ENCODE measurements around the gene PPA2. TPM values are rescaled to one million over a fixed set of nuclear protein-coding genes. Genes with fewer than 3 reads are reported as not detected.
A peak's percentile ranks its signal among the peaks of the same experiment; 100 is the strongest.

Gene PPA2
- total RNA-seq, 1 experiment from 2014 or later, result 108 TPM

DNA sequence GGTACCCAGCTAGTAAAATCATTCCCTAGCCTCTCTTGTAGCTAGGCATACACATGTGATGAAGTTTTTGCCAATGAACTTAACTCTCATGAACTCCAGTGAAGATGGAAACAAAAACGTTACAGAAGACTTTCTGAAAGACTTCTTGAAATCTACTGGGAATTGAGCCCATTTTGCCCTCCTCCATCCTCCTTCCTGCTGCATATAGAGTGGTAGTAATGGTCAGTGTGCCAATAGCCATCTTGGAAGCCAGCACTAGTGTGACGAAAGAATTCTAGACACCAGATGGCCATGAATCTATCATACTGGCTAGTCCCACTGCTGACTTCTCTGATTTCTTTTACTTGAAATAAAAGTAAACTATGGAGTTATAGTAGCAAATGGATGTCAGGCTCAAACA is 30.9 kb upstream of the PPA2 start:
- TF ChIP-seq EZH2 (IDR thresholded peaks at IDR 0.05; ENCODE audit: low read length, unreplicated experiment) (no peak), EZH2phosphoT487 (IDR thresholded peaks at IDR 0.05; ENCODE audit: borderline replicate concordance, low read length) (no peak)
- no peaks in the 10 kb centered on the region for H4K20me1 ChIP-seq (ENCODE audit: low read length)
- ChIA-PET POLR2A (ENCODE audit: unreplicated experiment) (no interaction called here), CTCF (no interaction called here)
- no peaks in the 10 kb centered on the region for H3K4me1 ChIP-seq (ENCODE audit: insufficient read depth, low read length)
- H3K27me3 ChIP-seq (ENCODE audit: low read length), result no peaks in the 10 kb centered on the region
- H3K79me2 ChIP-seq (ENCODE audit: low read length), result no peaks in the 10 kb centered on the region
- ATAC-seq (no peak), DNase-seq (no peak)
- no peak overlapping the region for H3K4me3 ChIP-seq (ENCODE audit: low read length)
- no peak overlapping the region for H3K9ac ChIP-seq (ENCODE audit: low read length)
- no TSS peak for BruUV-seq (replicated peaks)
- no peak overlapping the region for H2AFZ ChIP-seq (ENCODE audit: low read length)
- H3K9me2 ChIP-seq (replicated peaks; ENCODE audit: low read length), result no peaks in the 10 kb centered on the region
- H3F3A ChIP-seq (ENCODE audit: low read length, unreplicated experiment), result no peaks in the 10 kb centered on the region
- no peak overlapping the region for H3K27ac ChIP-seq (ENCODE audit: low read length)
- intact Hi-C loops (cut with micrococcal nuclease), result loop anchor here (5.0 kb wide), 1 partner anchor 48 kb away; the partner anchor contains the start of gene ARHGEF38
- H3K36me3 ChIP-seq (ENCODE audit: low read depth, low read length), result no peaks in the 10 kb centered on the region
- H3K9me3 ChIP-seq (ENCODE audit: low read length), result no peaks in the 10 kb centered on the region
- no peak overlapping the region for H3K4me2 ChIP-seq (ENCODE audit: low read length)

DNA sequence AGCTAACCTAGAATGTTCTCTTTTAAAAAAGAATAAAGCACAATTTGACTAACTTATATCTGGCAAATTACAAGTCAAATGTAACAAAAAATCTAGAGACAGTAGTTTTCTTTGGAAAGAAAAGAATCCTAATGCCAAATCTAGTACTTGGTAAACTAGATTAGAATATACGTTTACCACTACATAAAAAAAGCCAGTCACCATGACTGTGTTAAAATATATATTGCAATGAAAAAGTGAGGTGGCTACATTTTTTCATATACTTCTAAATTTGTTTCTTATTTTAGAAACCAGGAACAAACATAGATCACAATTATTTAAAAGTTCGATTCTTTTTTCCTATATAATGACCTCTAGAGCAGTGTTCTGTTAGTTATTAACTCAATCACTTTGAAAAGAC is 29.6 kb upstream of the PPA2 start:
- Histone ChIP-seq H3K4me3 (ENCODE audit: low read length) (no peak overlapping the region), H3K79me2 (ENCODE audit: low read length) (no peaks in the 10 kb centered on the region), H3K27me3 (ENCODE audit: low read length) (no peaks in the 10 kb centered on the region), H3K4me1 (ENCODE audit: insufficient read depth, low read length) (no peaks in the 10 kb centered on the region), H3K36me3 (ENCODE audit: low read depth, low read length) (no peaks in the 10 kb centered on the region), H2AFZ (ENCODE audit: low read length) (no peak overlapping the region), H3K27ac (ENCODE audit: low read length) (no peak overlapping the region), H3F3A (ENCODE audit: low read length, unreplicated experiment) (no peaks in the 10 kb centered on the region), H4K20me1 (ENCODE audit: low read length) (no peaks in the 10 kb centered on the region), H3K4me2 (ENCODE audit: low read length) (no peak overlapping the region), H3K9me3 (ENCODE audit: low read length) (no peaks in the 10 kb centered on the region), H3K9ac (ENCODE audit: low read length) (no peak overlapping the region), H3K9me2 (replicated peaks; ENCODE audit: low read length) (no peaks in the 10 kb centered on the region)
- ChIA-PET CTCF (no interaction called here), POLR2A (ENCODE audit: unreplicated experiment) (interaction anchor here (0.6 to 0.9 kb wide), 2 partner anchors 49 to 633 kb away, joined by 3 to 5 read pairs; partner anchors contain the start of gene ARHGEF38)
- ATAC-seq (no peak), DNase-seq (no peak)
- BruUV-seq (replicated peaks), result no TSS peak
- TF ChIP-seq, protein P1, sequence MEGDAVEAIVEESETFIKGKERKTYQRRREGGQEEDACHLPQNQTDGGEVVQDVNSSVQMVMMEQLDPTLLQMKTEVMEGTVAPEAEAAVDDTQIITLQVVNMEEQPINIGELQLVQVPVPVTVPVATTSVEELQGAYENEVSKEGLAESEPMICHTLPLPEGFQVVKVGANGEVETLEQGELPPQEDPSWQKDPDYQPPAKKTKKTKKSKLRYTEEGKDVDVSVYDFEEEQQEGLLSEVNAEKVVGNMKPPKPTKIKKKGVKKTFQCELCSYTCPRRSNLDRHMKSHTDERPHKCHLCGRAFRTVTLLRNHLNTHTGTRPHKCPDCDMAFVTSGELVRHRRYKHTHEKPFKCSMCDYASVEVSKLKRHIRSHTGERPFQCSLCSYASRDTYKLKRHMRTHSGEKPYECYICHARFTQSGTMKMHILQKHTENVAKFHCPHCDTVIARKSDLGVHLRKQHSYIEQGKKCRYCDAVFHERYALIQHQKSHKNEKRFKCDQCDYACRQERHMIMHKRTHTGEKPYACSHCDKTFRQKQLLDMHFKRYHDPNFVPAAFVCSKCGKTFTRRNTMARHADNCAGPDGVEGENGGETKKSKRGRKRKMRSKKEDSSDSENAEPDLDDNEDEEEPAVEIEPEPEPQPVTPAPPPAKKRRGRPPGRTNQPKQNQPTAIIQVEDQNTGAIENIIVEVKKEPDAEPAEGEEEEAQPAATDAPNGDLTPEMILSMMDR (conservative IDR thresholded peaks at IDR 0.05; ENCODE audit: low read depth, low read length), result no peak
- TF ChIP-seq EZH2 (IDR thresholded peaks at IDR 0.05; ENCODE audit: low read length, unreplicated experiment) (no peak), EZH2phosphoT487 (IDR thresholded peaks at IDR 0.05; ENCODE audit: borderline replicate concordance, low read length) (no peak)
- intact Hi-C loops (cut with micrococcal nuclease), result no loop called here

DNA sequence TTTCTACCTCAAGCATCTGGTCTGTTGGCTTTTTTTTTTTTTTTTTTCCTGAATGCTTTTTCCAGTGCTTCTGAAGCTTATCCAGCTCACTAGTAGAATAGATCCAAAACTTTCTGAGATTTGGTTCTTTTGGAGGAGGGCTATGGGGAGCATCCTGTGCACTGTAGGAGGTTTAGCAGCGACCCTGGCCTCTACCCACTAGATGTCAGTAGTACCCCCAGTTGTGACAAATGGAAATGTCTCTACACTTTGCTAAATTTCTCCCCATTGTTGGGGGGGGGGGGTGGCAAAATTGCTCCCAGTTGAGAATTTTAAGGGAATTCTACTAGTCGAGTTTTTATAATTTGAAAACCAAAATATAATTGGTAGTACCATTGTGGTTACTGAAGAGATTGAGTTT is 23.0 kb upstream of the PPA2 start:
- no peak overlapping the region for H3K27ac ChIP-seq (ENCODE audit: low read length)
- no peaks in the 10 kb centered on the region for H3K9me3 ChIP-seq (ENCODE audit: low read length)
- BruUV-seq (replicated peaks), result no TSS peak
- no peaks in the 10 kb centered on the region for H3K9me2 ChIP-seq (replicated peaks; ENCODE audit: low read length)
- H3K36me3 ChIP-seq (ENCODE audit: low read depth, low read length), result no peaks in the 10 kb centered on the region
- H3K4me2 ChIP-seq (ENCODE audit: low read length), result no peak overlapping the region
- CTCF ChIA-PET, result interaction anchor here (0.6 kb wide), 2 partner anchors 136 to 219 kb away, joined by 3 to 4 read pairs; no protein-coding TSS in a partner anchor
- intact Hi-C loops (cut with micrococcal nuclease), result loop anchor here (5.0 kb wide), 1 partner anchor 135 kb away; no protein-coding TSS in a partner anchor
- peaks cover 15% of the 10 kb centered on the region for H3K4me1 ChIP-seq (ENCODE audit: insufficient read depth, low read length)
- H3K27me3 ChIP-seq (ENCODE audit: low read length), result no peaks in the 10 kb centered on the region
- H2AFZ ChIP-seq (ENCODE audit: low read length), result no peak overlapping the region
- ATAC-seq, result peak; percentile 62; the same call in 1 of the 2 replicates
- H3K79me2 ChIP-seq (ENCODE audit: low read length), result no peaks in the 10 kb centered on the region
- H4K20me1 ChIP-seq (ENCODE audit: low read length), result no peaks in the 10 kb centered on the region
- TF ChIP-seq, protein P1 (conservative IDR thresholded peaks at IDR 0.05; ENCODE audit: low read depth, low read length), result peak; percentile 58
- TF ChIP-seq EZH2 (IDR thresholded peaks at IDR 0.05; ENCODE audit: low read length, unreplicated experiment) (no peak), EZH2phosphoT487 (IDR thresholded peaks at IDR 0.05; ENCODE audit: borderline replicate concordance, low read length) (no peak)
- POLR2A ChIA-PET (ENCODE audit: unreplicated experiment), result interaction anchor here (0.7 kb wide), 1 partner anchor 438 kb away, joined by 3 read pairs; no protein-coding TSS in a partner anchor
- H3K4me3 ChIP-seq (ENCODE audit: low read length), result no peak overlapping the region
- no peaks in the 10 kb centered on the region for H3F3A ChIP-seq (ENCODE audit: low read length, unreplicated experiment)
- H3K9ac ChIP-seq (ENCODE audit: low read length), result no peak overlapping the region
- peak; percentile 29 for DNase-seq
